ENCODE results near the gene CHADL. TPM values are rescaled to one million over a fixed set of nuclear protein-coding genes. Genes with fewer than 3 reads are reported as not detected.
"Not testable (repeated sequence)": the region's sequence is repeated elsewhere in the genome, so short reads cannot be mapped to it uniquely, and the experiment has no call there.

CHADL gene
- polyA plus RNA-seq, 1 donor from 2014 or later = 0.63 TPM

DNA sequence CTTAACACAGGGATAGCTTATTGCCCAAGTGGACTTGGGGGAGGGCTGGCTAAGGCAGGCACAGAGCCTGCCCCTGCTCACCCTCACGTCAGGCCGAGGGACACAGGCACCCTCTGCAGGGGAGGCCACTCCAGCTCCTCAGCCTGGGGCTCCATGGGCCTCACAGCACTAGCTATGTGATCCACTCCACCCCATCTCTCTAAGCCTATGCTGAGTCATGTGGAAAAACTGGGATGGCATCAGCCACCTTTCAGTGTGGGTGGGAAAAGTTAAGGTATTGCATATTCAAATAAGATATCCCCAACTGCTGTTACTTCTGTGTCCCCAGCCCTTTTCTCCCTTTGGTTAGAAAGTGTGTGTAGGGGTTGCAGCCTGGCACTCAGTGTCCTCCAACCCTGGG, 23.0 kb upstream of the CHADL start:
- Mint-ChIP-seq H3K4me1 (peaks cover 0 to 2% (median 0%) of the 10 kb centered on the region in 3 donors), H3K9me3 (no peaks in the 10 kb centered on the region), H3K27ac (no peak overlapping the region), H3K27me3 (no peaks in the 10 kb centered on the region), H3K36me3 (peaks cover 4% of the 10 kb centered on the region), H3K4me3 (no peak overlapping the region)

DNA sequence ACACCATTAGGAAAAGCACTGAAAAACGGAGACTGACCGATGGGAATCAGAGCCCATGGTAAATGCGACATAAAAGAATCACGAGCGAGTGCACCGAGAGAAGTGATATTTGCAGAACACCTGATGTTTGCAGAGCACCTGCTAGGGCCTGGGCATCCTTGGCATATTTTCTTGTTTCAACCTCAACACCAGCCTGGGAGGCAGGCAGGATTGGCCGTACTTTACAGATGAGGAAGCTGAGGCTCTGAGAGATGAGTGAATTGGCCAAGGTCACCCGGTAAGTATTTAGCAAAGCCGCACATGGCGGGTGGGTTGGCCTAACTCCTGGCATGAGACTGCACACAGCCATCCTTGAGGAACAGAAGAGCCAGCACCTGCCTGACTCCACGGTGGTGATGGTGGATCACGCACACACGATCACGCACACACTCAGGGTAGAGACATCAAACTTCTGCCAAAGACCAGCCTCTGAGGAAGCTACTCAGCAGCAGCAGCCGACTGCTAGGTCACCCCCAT, 21.6 kb upstream of the CHADL start:
- H3K4me3 Mint-ChIP-seq = no peak overlapping the region

DNA sequence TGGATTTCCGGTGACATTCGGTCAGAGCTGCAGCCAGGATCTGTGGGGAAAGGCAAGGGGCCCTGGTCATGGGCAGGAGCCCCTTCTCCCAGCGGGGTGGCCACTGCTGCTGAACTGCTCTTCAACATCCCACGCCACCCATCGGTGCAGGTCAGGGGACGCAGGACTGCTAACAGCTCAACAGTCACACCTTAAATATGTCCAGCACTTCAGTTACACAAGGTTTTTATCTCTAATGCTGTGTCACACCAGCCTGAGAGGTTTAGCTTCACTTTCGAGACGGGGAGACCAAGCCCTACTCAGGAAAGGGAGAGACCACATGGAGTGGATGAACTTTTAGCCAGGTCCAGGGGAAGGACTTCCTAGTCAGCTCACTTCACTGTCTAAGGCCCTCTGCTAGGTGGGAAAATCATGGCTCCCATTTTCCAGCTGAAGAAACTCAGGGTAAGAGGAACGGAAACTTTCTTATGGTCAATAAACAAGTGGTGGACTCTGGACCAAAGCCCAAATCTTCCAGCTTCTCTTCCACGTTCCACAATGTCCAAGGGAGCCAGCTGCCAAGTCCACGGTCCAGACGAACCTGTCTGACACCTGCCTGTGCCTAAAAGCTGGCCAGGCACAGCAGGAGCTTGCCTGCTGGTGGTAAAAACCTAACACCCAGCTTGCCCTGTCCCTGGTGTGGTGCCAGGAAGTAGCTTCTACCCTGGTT, 21.0 kb upstream of the CHADL start:
- Mint-ChIP-seq H3K4me1 (peaks cover 0 to 2% (median 0%) of the 10 kb centered on the region in 3 donors), H3K27ac (no peak overlapping the region), H3K9me3 (no peaks in the 10 kb centered on the region), H3K27me3 (no peaks in the 10 kb centered on the region), H3K36me3 (peaks cover 7% of the 10 kb centered on the region), H3K4me3 (no peak overlapping the region)

More for the DNA sequence above, 21.6 kb upstream of the CHADL start:
- Mint-ChIP-seq H3K9me3 (no peaks in the 10 kb centered on the region), H3K36me3 (peaks cover 4% of the 10 kb centered on the region), H3K27ac (no peak overlapping the region), H3K27me3 (no peaks in the 10 kb centered on the region), H3K4me1 (peaks cover 0 to 2% (median 0%) of the 10 kb centered on the region in 3 donors)

DNA sequence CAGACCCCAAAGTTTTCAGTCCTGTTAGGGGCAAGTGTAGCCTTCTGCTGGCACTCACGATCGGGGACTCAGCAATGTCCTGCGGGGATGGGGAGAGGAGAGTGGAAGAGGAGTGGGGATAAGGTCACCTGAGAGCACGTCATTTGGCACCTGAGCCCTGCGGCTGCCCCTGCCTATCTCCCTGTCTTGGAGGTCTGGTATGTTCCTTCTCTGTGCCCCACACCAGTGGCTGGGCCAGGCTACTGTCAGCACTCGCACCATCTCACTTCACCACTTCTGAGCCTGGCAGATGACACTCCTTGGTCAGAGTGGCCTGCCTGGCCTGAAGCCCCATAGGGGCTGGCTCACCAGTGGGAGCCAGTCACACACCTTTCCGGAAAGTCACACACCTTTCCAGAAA, 20.1 kb upstream of the CHADL start:
- H3K4me3 Mint-ChIP-seq = no peak overlapping the region
- no peaks in the 10 kb centered on the region for H3K27me3 Mint-ChIP-seq
- H3K36me3 Mint-ChIP-seq = peaks cover 7% of the 10 kb centered on the region
- no peaks in the 10 kb centered on the region for H3K4me1 Mint-ChIP-seq
- H3K9me3 Mint-ChIP-seq = no peaks in the 10 kb centered on the region
- H3K27ac Mint-ChIP-seq = no peak overlapping the region

DNA sequence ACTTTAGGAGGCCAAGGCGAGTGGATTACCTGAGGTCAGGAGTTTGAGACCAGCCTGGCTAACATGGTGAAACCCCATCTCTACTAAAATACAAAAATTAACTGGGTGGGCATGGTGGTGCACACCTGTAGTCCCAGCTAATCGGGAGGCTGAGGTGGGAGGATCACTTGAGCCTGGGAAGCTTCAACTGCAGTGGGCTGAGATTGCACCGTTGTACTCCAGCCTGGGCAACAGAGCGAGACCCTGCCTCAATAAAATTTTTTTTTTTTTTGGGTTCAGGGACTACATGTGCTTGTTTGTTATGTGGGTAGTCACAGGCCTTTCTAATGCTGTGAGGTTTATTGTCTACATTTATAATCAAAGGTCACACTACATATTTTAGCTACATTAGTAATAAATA, 19.0 kb upstream of the CHADL start:
- H3K4me1 Mint-ChIP-seq, H3K36me3 Mint-ChIP-seq, H3K9me3 Mint-ChIP-seq: not testable (repeated sequence)

DNA sequence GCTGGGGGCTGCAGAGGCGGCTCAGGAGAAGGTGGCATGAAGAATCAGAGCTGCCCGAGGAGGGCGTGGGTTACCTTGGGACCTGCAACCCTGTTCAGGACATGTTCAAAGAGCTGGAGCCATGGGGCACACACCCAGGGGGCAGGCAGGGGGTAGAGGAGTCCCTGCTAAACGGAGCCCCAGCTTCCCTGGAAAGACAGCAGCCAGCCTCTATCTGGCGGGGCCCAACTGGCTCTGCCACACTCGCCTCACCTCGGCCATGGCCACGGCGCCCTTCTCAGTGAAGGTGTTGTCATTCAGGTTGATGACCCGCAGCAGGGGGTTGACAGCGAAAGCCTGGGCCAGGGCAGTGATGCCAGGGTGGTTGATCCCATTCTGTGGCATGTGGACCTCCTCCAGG, 17.0 kb upstream of the CHADL start:
- H3K9me3 Mint-ChIP-seq = no peaks in the 10 kb centered on the region
- no peak overlapping the region for H3K4me3 Mint-ChIP-seq
- peak overlapping the region in 1 of 3 donors; percentile 16 for H3K27ac Mint-ChIP-seq
- no peaks in the 10 kb centered on the region for H3K4me1 Mint-ChIP-seq
- H3K27me3 Mint-ChIP-seq = no peaks in the 10 kb centered on the region
- peaks cover 7% of the 10 kb centered on the region for H3K36me3 Mint-ChIP-seq

More for the DNA sequence above, 19.0 kb upstream of the CHADL start:
- H3K27me3 Mint-ChIP-seq, H3K4me3 Mint-ChIP-seq, H3K27ac Mint-ChIP-seq: not testable (repeated sequence)

DNA sequence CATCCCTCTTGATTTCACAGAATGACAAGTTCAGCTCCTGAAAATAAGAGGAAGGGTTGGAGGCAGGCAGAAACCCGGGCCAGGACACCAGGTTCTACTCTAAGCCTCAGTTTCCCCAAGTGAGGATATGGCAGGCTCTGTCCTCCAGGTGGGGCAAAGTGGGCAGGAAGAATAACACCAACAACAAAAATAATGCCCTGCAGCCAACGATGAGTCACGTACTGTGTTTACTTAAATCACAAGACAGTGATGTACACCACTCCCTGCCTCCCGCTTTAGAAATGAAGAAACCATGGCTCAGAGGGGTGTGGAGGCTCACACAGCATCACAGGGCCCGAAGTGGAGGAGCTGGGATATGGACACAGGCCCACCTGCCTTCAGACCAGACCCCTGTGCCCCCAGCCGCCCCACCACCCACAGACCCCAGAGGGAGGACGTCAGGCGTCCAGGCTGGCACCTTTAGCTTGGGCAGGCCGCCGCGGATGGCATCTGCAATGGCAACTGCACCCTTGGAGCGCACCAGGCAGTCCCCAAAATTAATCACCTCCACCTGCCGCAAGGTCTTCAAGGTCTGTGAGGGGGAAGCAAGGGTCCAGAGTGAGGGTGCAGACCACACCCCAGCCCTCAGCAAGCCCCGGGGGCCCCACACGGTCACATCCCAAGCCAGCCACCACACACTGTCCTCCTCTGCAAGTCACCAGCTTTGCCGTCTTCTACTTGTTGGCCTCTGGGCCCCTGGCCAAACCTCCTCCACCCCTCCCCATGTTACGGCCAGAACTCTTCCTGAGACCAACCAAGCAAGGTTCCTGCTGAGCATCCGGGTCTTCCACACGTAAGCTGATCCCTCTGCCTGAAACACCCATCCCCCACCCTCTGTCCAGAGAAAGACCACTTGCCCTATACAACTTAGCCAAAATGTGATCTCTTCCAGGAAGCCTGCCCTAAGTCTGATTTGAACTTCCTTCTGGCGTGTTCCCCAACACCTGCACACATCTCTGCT, 15.8 kb upstream of the CHADL start:
- H3K36me3 Mint-ChIP-seq = peaks cover 7% of the 10 kb centered on the region

DNA sequence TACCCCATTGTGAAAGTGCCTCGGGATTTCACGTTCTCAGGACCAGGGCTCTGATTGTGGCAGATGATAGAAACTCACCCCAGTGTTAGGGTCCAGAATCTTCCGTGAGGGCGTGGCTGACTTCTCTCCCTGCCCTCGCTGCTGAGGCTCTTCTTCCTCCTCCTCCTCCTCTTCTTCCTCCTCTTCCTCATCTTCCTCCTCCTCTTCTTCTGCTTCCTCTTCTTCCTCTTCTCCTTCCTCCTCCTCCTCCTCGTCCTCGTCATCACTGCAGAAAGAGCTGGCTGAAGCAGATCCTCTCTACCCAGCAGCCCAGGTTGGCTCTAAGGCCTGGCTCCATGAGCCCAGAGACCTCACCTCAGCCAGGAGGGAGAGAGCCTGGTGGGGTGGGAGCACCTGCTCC, 13.5 kb upstream of the CHADL start:
- Mint-ChIP-seq H3K27ac (peak overlapping the region in 1 of 3 donors; percentile 74), H3K4me3 (no peak overlapping the region)

More for the DNA sequence above, 15.8 kb upstream of the CHADL start:
- Mint-ChIP-seq H3K9me3 (no peaks in the 10 kb centered on the region), H3K27me3 (no peaks in the 10 kb centered on the region), H3K4me1 (no peaks in the 10 kb centered on the region), H3K27ac (peak overlapping the region in 1 of 3 donors; percentile 67), H3K4me3 (no peak overlapping the region)

DNA sequence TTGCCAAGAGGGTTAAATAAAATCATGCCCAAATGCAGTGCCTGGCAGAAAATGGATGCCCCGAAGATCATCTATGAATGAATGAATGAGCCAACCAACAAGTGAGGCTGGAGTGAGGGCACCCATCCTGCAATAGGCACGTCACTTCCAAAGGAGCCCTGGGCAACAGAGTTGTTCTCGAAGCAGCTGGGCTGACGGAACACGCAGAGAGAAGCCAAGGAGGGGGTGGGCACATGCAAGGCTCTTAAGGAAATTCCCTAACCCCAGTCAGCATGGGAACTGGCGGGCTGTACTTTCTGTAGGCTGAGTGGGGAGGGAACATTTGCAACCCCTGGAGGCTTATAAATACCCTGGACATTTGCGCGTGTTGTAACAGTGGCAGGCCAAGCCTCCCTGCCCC, 11.6 kb upstream of the CHADL start:
- Mint-ChIP-seq H3K4me1 (no peaks in the 10 kb centered on the region), H3K4me3 (no peak overlapping the region), H3K27me3 (no peaks in the 10 kb centered on the region), H3K9me3 (no peaks in the 10 kb centered on the region), H3K36me3 (peaks cover 5% of the 10 kb centered on the region), H3K27ac (no peak overlapping the region)

More for the DNA sequence above, 13.5 kb upstream of the CHADL start:
- H3K9me3 Mint-ChIP-seq = no peaks in the 10 kb centered on the region
- no peaks in the 10 kb centered on the region for H3K4me1 Mint-ChIP-seq
- H3K27me3 Mint-ChIP-seq = no peaks in the 10 kb centered on the region
- H3K36me3 Mint-ChIP-seq = peaks cover 9% of the 10 kb centered on the region

DNA sequence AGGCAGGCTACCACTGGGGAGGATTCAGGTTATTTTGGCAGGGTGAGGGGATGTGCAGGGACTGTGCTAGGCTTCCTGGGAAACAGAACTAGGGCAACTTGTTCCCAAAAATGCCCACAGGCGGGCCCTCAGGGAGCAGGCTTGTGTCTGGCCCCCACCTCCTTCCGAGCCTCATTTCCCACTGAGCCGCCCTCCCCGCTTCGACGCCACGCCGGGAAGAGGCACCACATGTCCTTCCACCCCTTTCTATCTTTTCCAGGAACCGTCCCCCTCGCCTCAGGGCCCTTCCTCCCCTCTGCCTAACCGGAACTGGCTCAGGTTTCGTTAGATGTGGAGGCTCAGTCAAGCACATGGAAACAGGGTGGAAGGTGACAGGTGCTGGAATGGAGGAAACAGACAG, 9.4 kb upstream of the CHADL start:
- no peak overlapping the region for H3K27ac Mint-ChIP-seq
- no peaks in the 10 kb centered on the region for H3K27me3 Mint-ChIP-seq
- H3K36me3 Mint-ChIP-seq = peaks cover 2% of the 10 kb centered on the region
- no peaks in the 10 kb centered on the region for H3K4me1 Mint-ChIP-seq
- no peak overlapping the region for H3K4me3 Mint-ChIP-seq
- no peaks in the 10 kb centered on the region for H3K9me3 Mint-ChIP-seq

DNA sequence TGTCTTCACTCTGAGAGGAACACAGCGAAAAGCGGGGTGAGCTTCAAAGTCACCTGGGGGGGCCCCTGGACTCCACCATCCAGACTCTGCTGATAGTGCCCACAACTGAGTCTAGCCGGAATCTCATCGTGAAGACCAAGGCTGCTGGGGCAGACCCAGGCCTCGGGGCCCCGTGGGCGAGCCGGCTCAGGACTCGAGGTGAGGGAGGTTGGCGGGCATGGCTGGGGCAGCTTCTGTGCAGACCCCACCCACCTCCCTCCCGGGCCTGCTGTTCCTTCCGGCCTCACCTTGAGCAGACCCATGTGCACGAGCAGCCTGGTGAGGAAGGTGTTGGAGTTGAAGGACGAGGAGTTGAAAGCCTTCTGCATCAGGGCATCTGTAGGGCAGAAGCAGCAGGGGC, 8.7 kb upstream of the CHADL start:
- H3K4me1 Mint-ChIP-seq = no peaks in the 10 kb centered on the region
- H3K9me3 Mint-ChIP-seq = no peaks in the 10 kb centered on the region

DNA sequence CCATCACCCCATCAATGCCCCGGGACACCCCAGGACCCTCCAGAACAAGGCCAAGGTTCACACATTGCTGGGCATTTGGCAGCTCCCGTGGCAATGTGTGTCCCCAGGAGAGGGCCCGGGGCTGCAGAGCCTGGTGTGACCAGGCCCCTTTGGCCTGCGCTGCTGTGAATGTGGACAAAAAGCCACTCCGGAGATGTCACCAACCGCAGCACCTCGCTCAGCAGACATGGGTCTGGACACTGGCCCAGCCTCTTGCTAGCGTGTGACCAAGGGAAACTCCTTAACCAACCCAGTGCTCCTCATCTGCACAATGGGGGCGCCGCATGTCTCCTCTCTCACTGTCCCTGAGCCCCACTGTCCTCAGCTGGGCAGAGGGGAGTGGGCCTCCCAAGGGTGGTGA, 8.0 kb upstream of the CHADL start:
- no peaks in the 10 kb centered on the region for H3K9me3 Mint-ChIP-seq
- no peaks in the 10 kb centered on the region for H3K27me3 Mint-ChIP-seq
- no peak overlapping the region for H3K4me3 Mint-ChIP-seq
- peaks cover 0 to 2% (median 0%) of the 10 kb centered on the region in 3 donors for H3K4me1 Mint-ChIP-seq
- peaks cover 5% of the 10 kb centered on the region for H3K36me3 Mint-ChIP-seq
- H3K27ac Mint-ChIP-seq = no peak overlapping the region

More for the DNA sequence above, 8.7 kb upstream of the CHADL start:
- peaks cover 5% of the 10 kb centered on the region for H3K36me3 Mint-ChIP-seq
- H3K4me3 Mint-ChIP-seq = no peak overlapping the region
- no peak overlapping the region for H3K27ac Mint-ChIP-seq
- no peaks in the 10 kb centered on the region for H3K27me3 Mint-ChIP-seq

DNA sequence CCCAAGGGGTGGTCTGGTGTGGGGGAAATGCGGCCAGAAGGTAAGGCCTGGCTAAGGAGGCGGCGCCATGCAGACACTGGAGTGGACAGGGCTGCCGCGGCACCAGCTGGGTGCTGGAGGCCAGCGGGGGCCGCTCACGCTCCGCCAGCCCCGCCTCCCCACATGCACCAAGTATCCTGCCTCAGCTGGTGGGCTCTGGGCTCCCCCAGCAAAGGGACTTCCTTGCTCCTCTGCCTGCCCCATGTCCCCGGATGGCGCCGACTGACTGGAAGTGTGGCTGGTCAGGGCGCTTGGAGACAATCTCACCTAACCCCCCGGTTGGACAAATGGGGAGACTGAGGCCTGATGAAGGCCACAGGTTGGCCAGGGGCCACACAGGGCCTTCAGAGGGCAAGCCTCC, 7.6 kb upstream of the CHADL start:
- no peaks in the 10 kb centered on the region for H3K9me3 Mint-ChIP-seq
- H3K4me1 Mint-ChIP-seq = peaks cover 0 to 2% (median 0%) of the 10 kb centered on the region in 3 donors
- peaks cover 5% of the 10 kb centered on the region for H3K36me3 Mint-ChIP-seq
- H3K4me3 Mint-ChIP-seq = no peak overlapping the region
- H3K27ac Mint-ChIP-seq = no peak overlapping the region
- no peaks in the 10 kb centered on the region for H3K27me3 Mint-ChIP-seq

DNA sequence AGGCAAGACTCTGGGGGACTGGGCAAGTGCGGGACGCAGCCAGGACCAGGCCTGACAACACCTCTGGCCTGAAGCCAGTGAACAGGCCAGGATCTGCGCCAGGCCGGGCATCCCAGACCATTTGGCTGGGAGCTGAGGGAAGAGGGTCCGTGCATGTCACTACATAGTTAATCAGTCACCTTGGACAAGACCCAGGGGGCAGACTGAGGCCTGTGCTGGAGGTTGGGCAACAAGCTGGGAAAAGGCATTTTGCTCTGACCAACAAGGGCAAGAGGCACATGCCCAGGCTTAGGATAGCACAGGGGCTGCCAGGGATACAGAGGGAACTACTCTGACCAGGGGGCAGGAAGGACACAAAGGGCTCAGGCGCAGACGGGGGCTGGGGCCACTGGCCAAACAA, 7.0 kb upstream of the CHADL start:
- H3K27ac Mint-ChIP-seq = peak overlapping the region in 1 of 3 donors; percentile 47
- no peaks in the 10 kb centered on the region for H3K27me3 Mint-ChIP-seq
- no peak overlapping the region for H3K4me3 Mint-ChIP-seq
- H3K4me1 Mint-ChIP-seq = peaks cover 0 to 2% (median 0%) of the 10 kb centered on the region in 3 donors
- H3K9me3 Mint-ChIP-seq = no peaks in the 10 kb centered on the region
- H3K36me3 Mint-ChIP-seq = peaks cover 5% of the 10 kb centered on the region

DNA sequence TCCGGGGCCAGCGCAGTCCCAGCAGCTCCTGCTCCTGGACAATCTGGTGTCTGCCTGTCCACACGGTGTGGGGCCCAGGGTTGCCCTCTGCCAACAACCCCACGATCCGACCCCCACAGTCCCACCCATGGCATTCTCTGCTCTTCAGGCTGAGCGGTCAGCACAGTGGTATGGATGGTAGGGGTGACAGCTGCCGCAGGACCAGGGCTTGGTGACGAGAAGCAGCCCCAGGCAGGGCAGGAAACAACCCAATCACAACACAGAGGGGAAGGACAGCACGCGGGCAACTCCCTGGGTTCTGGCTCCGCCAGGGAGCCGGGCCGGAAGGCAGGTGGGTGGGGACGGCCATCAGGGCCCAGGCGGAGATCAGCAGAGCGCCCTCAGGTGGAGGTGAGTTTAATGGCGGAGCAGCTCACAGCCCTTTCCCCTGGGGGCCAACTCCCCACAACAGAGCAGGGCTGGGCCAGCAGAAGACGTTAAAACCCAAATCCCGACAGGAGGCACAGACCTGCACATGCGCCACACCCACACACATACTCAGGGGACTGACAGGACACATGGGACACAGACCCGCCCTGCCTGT, 5.3 kb upstream of the CHADL start:
- H3K27me3 Mint-ChIP-seq = no peaks in the 10 kb centered on the region
- peaks cover 0 to 2% (median 0%) of the 10 kb centered on the region in 3 donors for H3K4me1 Mint-ChIP-seq
- peaks cover 4% of the 10 kb centered on the region for H3K36me3 Mint-ChIP-seq
- no peak overlapping the region for H3K4me3 Mint-ChIP-seq
- H3K27ac Mint-ChIP-seq = no peak overlapping the region
- H3K9me3 Mint-ChIP-seq = no peaks in the 10 kb centered on the region

Measured in IgD-negative memory B cell (primary cell).